ENCODE measurements around the gene SETMAR. TPM values are rescaled to one million over a fixed set of nuclear protein-coding genes. Genes with fewer than 3 reads are reported as not detected.
"Not testable (repeated sequence)": the region's sequence is repeated elsewhere in the genome, so short reads cannot be mapped to it uniquely, and the experiment has no call there.

SETMAR gene
- total and polyA plus RNA-seq, 2 of the 4 experiments (the other 2 are of a cell fraction): 12.7 to 18.1 TPM

DNA sequence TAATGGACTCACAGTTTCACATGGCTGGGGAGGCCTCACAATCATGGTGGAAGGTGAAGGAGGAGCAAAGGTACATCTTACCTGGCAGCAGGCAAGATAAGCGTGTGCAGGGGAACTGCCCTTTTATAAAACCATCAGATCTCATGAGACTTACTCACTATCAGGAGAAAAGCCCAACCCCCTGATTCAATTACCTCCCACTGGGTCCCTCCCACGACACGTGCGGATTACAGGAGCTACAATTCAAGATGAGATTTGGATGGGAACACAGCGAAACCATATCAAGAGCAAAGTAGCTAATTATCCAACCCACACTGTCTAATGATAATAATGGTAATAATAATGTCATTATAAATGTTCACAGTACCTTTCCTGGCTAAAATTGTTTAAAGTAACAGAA lies 6.7 kb upstream of the SETMAR start:
- in situ Hi-C loops (cut with MboI; ENCODE audit: low sequenced_read_pairs); CTCF ChIA-PET; H4K91ac ChIP-seq (ENCODE audit: insufficient read depth, low read depth, low read length); ATAC-seq (ENCODE audit: low read depth); H3K9me1 ChIP-seq (ENCODE audit: insufficient read depth, low read length); H3K36me3 ChIP-seq (ENCODE audit: control insufficient read depth, insufficient read depth, low read length); H3K9me3 ChIP-seq (ENCODE audit: control insufficient read depth, insufficient read depth, low read length); H3K27ac ChIP-seq (ENCODE audit: insufficient read depth, low read length); H3K56ac ChIP-seq (ENCODE audit: extremely low read depth, insufficient read depth, low read length); H2BK120ac ChIP-seq (ENCODE audit: low read depth, low read length); H2AK9ac ChIP-seq (replicated peaks; ENCODE audit: low read depth, low read length, poor library complexity); H3K23ac ChIP-seq (ENCODE audit: low read depth, low read length); H3K4ac ChIP-seq (ENCODE audit: low read depth, low read length); H2BK5ac ChIP-seq (ENCODE audit: low read depth, low read length, poor library complexity, severe bottlenecking); intact Hi-C loops (cut with micrococcal nuclease); H4K20me1 ChIP-seq (ENCODE audit: insufficient read depth, low read length); DNase-seq; H2BK20ac ChIP-seq (ENCODE audit: low read depth, low read length); BruUV-seq (replicated peaks); H2BK15ac ChIP-seq (ENCODE audit: low read depth, low read length); POLR2A ChIA-PET (ENCODE audit: unreplicated experiment); H3K14ac ChIP-seq (replicated peaks; ENCODE audit: low read depth, low read length); H3K4me2 ChIP-seq (ENCODE audit: low read depth, low read length); H2AK5ac ChIP-seq (ENCODE audit: low read depth, low read length); H4K8ac ChIP-seq (ENCODE audit: low read depth in 2 of 2, low read length in 2 of 2); H3K9ac ChIP-seq (ENCODE audit: low read depth, low read length); H3K4me3 ChIP-seq (ENCODE audit: insufficient read depth, low read depth, low read length); H4K5ac ChIP-seq (ENCODE audit: low read depth, low read length); H3K79me1 ChIP-seq (ENCODE audit: low read depth in 1 of 2, low read length in 2 of 2); H3K4me1 ChIP-seq (ENCODE audit: control insufficient read depth, insufficient read depth, low read length); H3K27me3 ChIP-seq (ENCODE audit: control insufficient read depth, insufficient read depth, low read length); H3K18ac ChIP-seq (ENCODE audit: low read depth, low read length); H2AFZ ChIP-seq (replicated peaks; ENCODE audit: low read length, poor library complexity): not testable (repeated sequence)
- dilution Hi-C loops (cut with HindIII; ENCODE audit: low sequenced_read_pairs, unreplicated experiment): loop anchor here (25.0 kb wide), 1 partner anchor 1084 kb away; no protein-coding TSS in a partner anchor
- no CpG with 5 or more reads among the region's 5 CpGs for WGBS, 2 experiments (ENCODE audit: extremely low coverage in 2 of 2, insufficient read length in 1 of 2)

Measured in IMR-90 (cell line).